CD4-positive, alpha-beta memory T cell (primary cell): ENCODE data around the gene CORO2B. TPM values are rescaled to one million over a fixed set of nuclear protein-coding genes. Genes with fewer than 3 reads are reported as not detected.
A peak's percentile ranks its signal among the peaks of the same experiment; 100 is the strongest.

Experiments used
- CTCF ChIA-PET: fragments of 350-600 bp; sonication (Branson Sonifier 250); formaldehyde crosslinking; loops from one replicate; lab custom pipeline; 2021; ENCODE audit warnings: inconsistent platforms; ENCODE audit not compliant: partially characterized antibody; lab: Charles Lee
- POLR2A ChIA-PET: fragments of 350-600 bp; sonication (Branson Sonifier 250); formaldehyde crosslinking; loops from one replicate; lab custom pipeline; 2021; ENCODE audit not compliant: partially characterized antibody; lab: Charles Lee
- DNase-seq, 5 donors: peaks; one replicate each; pipeline versions ENCODE4 v3.0.0 to v3.0.0-alpha.2; 2020 to 2022; ENCODE audit warnings: mixed read lengths in 1 of 5
- H3K27ac ChIP-seq: one replicate; pipeline ENCODE4 v1.7.0; 2013; ENCODE audit warnings: low read depth, low read length
- H3K27me3 ChIP-seq: 2 replicates; pipeline ENCODE4 v1.7.0; 2013; ENCODE audit warnings: mild to moderate bottlenecking, low read length, moderate library complexity; ENCODE audit not compliant: insufficient read depth
- H3K36me3 ChIP-seq: 2 replicates; pipeline ENCODE4 v1.7.0; 2013; ENCODE audit warnings: mild to moderate bottlenecking, low read length, moderate library complexity; ENCODE audit not compliant: insufficient read depth
- H3K4me1 ChIP-seq: 2 replicates; pipeline ENCODE4 v1.7.0; 2013; ENCODE audit warnings: mild to moderate bottlenecking, low read length, moderate library complexity; ENCODE audit not compliant: insufficient read depth
- H3K4me3 ChIP-seq, 2 donors: one replicate each; pipeline ENCODE4 v1.7.0; 2013; ENCODE audit warnings: low read length in 2 of 2, mild to moderate bottlenecking in 1 of 2
- H3K9me3 ChIP-seq, 2 donors: one replicate each; pipeline ENCODE4 v1.7.0; 2013; ENCODE audit warnings: low read length in 2 of 2, control low read depth in 1 of 2; ENCODE audit not compliant: control insufficient read depth in 1 of 2
- H3K27ac Mint-ChIP-seq, 7 donors: one replicate each; pipeline ENCODE4 v1.8.0; 2020 to 2021; ENCODE audit warnings: mixed read lengths in 7 of 7, mild to moderate bottlenecking in 6 of 7, inconsistent platforms in 3 of 7, moderate library complexity in 3 of 7
- H3K27me3 Mint-ChIP-seq, 2 donors: one replicate each; pipeline ENCODE4 v1.8.0; 2020 to 2021; ENCODE audit warnings: mixed read lengths in 2 of 2
- H3K36me3 Mint-ChIP-seq, 2 donors: one replicate each; pipeline ENCODE4 v1.8.0; 2020 to 2021; ENCODE audit warnings: mixed read lengths in 2 of 2, inconsistent platforms in 1 of 2, mild to moderate bottlenecking in 1 of 2
- H3K4me1 Mint-ChIP-seq, 4 donors: one replicate each; pipeline ENCODE4 v1.8.0; 2020 to 2021; ENCODE audit warnings: mixed read lengths in 4 of 4, mild to moderate bottlenecking in 1 of 4
- H3K4me3 Mint-ChIP-seq, 8 donors: one replicate each; pipeline ENCODE4 v1.8.0; 2020 to 2021; ENCODE audit warnings: mixed read lengths in 8 of 8, mild to moderate bottlenecking in 7 of 8, moderate library complexity in 6 of 8, inconsistent platforms in 3 of 8
- H3K9me3 Mint-ChIP-seq, 8 donors: one replicate each; pipeline ENCODE4 v1.8.0; 2020 to 2021; ENCODE audit warnings: mixed read lengths in 8 of 8, mild to moderate bottlenecking in 5 of 8, inconsistent platforms in 3 of 8, moderate library complexity in 1 of 8
- intact Hi-C: fragments of 100-400 bp; cut with micrococcal nuclease; formaldehyde crosslinking; loops from one replicate; pipeline ENCODE4 v1.15.1; 2023
- polyA plus RNA-seq, 2 donors: library from polyadenylated mRNA; unstranded; fragments of 300-500 nt; fragmentation: Illumina TruSeq; gene quantifications; one replicate each; pipeline ENCODE4 v1.2.3, GENCODE V29; 2021
- total RNA-seq, 2 experiments: library from RNA; stranded (reverse); gene quantifications; one replicate each; pipeline ENCODE4 v1.2.3, GENCODE V29; 2021

CORO2B gene
- total and polyA plus RNA-seq, 4 experiments from 2014 or later, result not detected

- no peak for DNase-seq
- Mint-ChIP-seq H3K4me1 (no peaks in the 10 kb centered on the region), H3K27me3 (peaks cover 6 to 8% of the 10 kb centered on the region in 2 donors), H3K36me3 (no peaks in the 10 kb centered on the region), H3K9me3 (peaks cover 0 to 7% (median 0%) of the 10 kb centered on the region in 8 donors), H3K27ac (no peak overlapping the region), H3K4me3 (no peak overlapping the region)
- intact Hi-C loops, result no loop called here
- H3K27ac ChIP-seq, result no peak overlapping the region
- no peaks in the 10 kb centered on the region for H3K4me1 ChIP-seq
- ChIA-PET CTCF (no interaction called here), POLR2A (no interaction called here)
- H3K9me3 ChIP-seq, result no peaks in the 10 kb centered on the region
- no peaks in the 10 kb centered on the region for H3K36me3 ChIP-seq
- no peaks in the 10 kb centered on the region for H3K27me3 ChIP-seq
- no peak overlapping the region for H3K4me3 ChIP-seq
These were observed 37.6 kb downstream of the CORO2B start for GRCh38 chr15:68616397-68616796.

GRCh38 chr15:68617001-68617400 is 38.2 kb downstream of the CORO2B start:
- Mint-ChIP-seq H3K27ac (peak overlapping the region in 1 of 7 donors; percentile 23), H3K9me3 (peaks cover 0 to 7% (median 0%) of the 10 kb centered on the region in 8 donors), H3K36me3 (no peaks in the 10 kb centered on the region), H3K27me3 (peaks cover 7 to 8% of the 10 kb centered on the region in 2 donors), H3K4me3 (no peak overlapping the region), H3K4me1 (no peaks in the 10 kb centered on the region)
- Histone ChIP-seq H3K4me3 (no peak overlapping the region), H3K27ac (no peak overlapping the region), H3K27me3 (no peaks in the 10 kb centered on the region), H3K9me3 (no peaks in the 10 kb centered on the region), H3K36me3 (no peaks in the 10 kb centered on the region), H3K4me1 (no peaks in the 10 kb centered on the region)
- DNase-seq, result no peak
- ChIA-PET CTCF (no interaction called here), POLR2A (no interaction called here)
- intact Hi-C loops, result no loop called here

GRCh38 chr15:68617777-68618176 is 39.0 kb downstream of the CORO2B start:
- H3K36me3 Mint-ChIP-seq, result no peaks in the 10 kb centered on the region
- no peaks in the 10 kb centered on the region for H3K36me3 ChIP-seq
- H3K27ac Mint-ChIP-seq, result no peak overlapping the region
- POLR2A ChIA-PET, result no interaction called here
- H3K27me3 Mint-ChIP-seq, result peaks cover 10 to 11% of the 10 kb centered on the region in 2 donors
- peaks cover 0 to 7% (median 0%) of the 10 kb centered on the region in 8 donors for H3K9me3 Mint-ChIP-seq
- no peaks in the 10 kb centered on the region for H3K4me1 Mint-ChIP-seq
- CTCF ChIA-PET, result interaction anchor here (1.0 kb wide), 1 partner anchor 68 kb away, joined by 3 read pairs; no protein-coding TSS in a partner anchor
- H3K4me3 Mint-ChIP-seq, result no peak overlapping the region
- H3K27ac ChIP-seq, result no peak overlapping the region
- H3K4me3 ChIP-seq, result no peak overlapping the region
- intact Hi-C loops, result no loop called here
- no peaks in the 10 kb centered on the region for H3K9me3 ChIP-seq
- no peaks in the 10 kb centered on the region for H3K27me3 ChIP-seq
- H3K4me1 ChIP-seq, result no peaks in the 10 kb centered on the region
- DNase-seq, result no peak

- Mint-ChIP-seq H3K4me3 (no peak overlapping the region), H3K36me3 (no peaks in the 10 kb centered on the region), H3K27ac (no peak overlapping the region), H3K9me3 (peaks cover 0 to 7% (median 0%) of the 10 kb centered on the region in 8 donors), H3K27me3 (peaks cover 8 to 11% of the 10 kb centered on the region in 2 donors), H3K4me1 (no peaks in the 10 kb centered on the region)
- no peak for DNase-seq
- no peak overlapping the region for H3K27ac ChIP-seq
- ChIA-PET POLR2A (no interaction called here), CTCF (interaction anchor here (1.0 kb wide), 1 partner anchor 69 kb away, joined by 3 read pairs; no protein-coding TSS in a partner anchor)
- H3K9me3 ChIP-seq, result no peaks in the 10 kb centered on the region
- H3K27me3 ChIP-seq, result no peaks in the 10 kb centered on the region
- no peaks in the 10 kb centered on the region for H3K36me3 ChIP-seq
- intact Hi-C loops, result no loop called here
- no peaks in the 10 kb centered on the region for H3K4me1 ChIP-seq
- H3K4me3 ChIP-seq, result no peak overlapping the region
These were observed 39.6 kb downstream of the CORO2B start for GRCh38 chr15:68618394-68618793.

GRCh38 chr15:68618908-68619698 is 40.3 kb downstream of the CORO2B start:
- CTCF ChIA-PET, result interaction anchor here (1.0 kb wide), 1 partner anchor 69 kb away, joined by 3 read pairs; no protein-coding TSS in a partner anchor
- Mint-ChIP-seq H3K27ac (no peak overlapping the region), H3K9me3 (peaks cover 0 to 7% (median 0%) of the 10 kb centered on the region in 8 donors), H3K4me1 (no peaks in the 10 kb centered on the region), H3K36me3 (no peaks in the 10 kb centered on the region), H3K27me3 (peaks cover 8 to 11% of the 10 kb centered on the region in 2 donors), H3K4me3 (no peak overlapping the region)
- no peaks in the 10 kb centered on the region for H3K9me3 ChIP-seq
- H3K4me3 ChIP-seq, result no peak overlapping the region
- H3K4me1 ChIP-seq, result no peaks in the 10 kb centered on the region
- intact Hi-C loops, result no loop called here
- no peak overlapping the region for H3K27ac ChIP-seq
- no peaks in the 10 kb centered on the region for H3K36me3 ChIP-seq
- no peak for DNase-seq
- POLR2A ChIA-PET, result no interaction called here
- H3K27me3 ChIP-seq, result no peaks in the 10 kb centered on the region

GRCh38 chr15:68620721-68621527 is 42.1 kb downstream of the CORO2B start:
- no peaks in the 10 kb centered on the region for H3K36me3 Mint-ChIP-seq
- peaks cover 8 to 11% of the 10 kb centered on the region in 2 donors for H3K27me3 Mint-ChIP-seq
- Histone ChIP-seq H3K27me3 (no peaks in the 10 kb centered on the region), H3K4me1 (no peaks in the 10 kb centered on the region), H3K4me3 (no peak overlapping the region), H3K27ac (no peak overlapping the region), H3K9me3 (no peaks in the 10 kb centered on the region), H3K36me3 (no peaks in the 10 kb centered on the region)
- no peaks in the 10 kb centered on the region for H3K9me3 Mint-ChIP-seq
- intact Hi-C loops, result no loop called here
- no peak overlapping the region for H3K4me3 Mint-ChIP-seq
- CTCF ChIA-PET, result no interaction called here
- no peak overlapping the region for H3K27ac Mint-ChIP-seq
- no peaks in the 10 kb centered on the region for H3K4me1 Mint-ChIP-seq
- POLR2A ChIA-PET, result no interaction called here
- no peak for DNase-seq

- Histone ChIP-seq H3K27me3 (no peaks in the 10 kb centered on the region), H3K27ac (no peak overlapping the region), H3K4me1 (no peaks in the 10 kb centered on the region), H3K36me3 (no peaks in the 10 kb centered on the region), H3K4me3 (no peak overlapping the region), H3K9me3 (no peaks in the 10 kb centered on the region)
- intact Hi-C loops, result no loop called here
- H3K4me1 Mint-ChIP-seq, result no peaks in the 10 kb centered on the region
- ChIA-PET CTCF (no interaction called here), POLR2A (no interaction called here)
- no peaks in the 10 kb centered on the region for H3K9me3 Mint-ChIP-seq
- DNase-seq, result no peak
- no peak overlapping the region for H3K27ac Mint-ChIP-seq
- no peaks in the 10 kb centered on the region for H3K36me3 Mint-ChIP-seq
- H3K4me3 Mint-ChIP-seq, result no peak overlapping the region
- peaks cover 8 to 14% of the 10 kb centered on the region in 2 donors for H3K27me3 Mint-ChIP-seq
These were observed 42.7 kb downstream of the CORO2B start for GRCh38 chr15:68621535-68621934.
